HL-60/S4 (cell line): ENCODE results near the gene MAGI2.

Experiments used
- in situ Hi-C: fragments of 300-500 bp; cut with MboI; formaldehyde crosslinking; loops from 2 replicates; pipeline ENCODE4 v1.14.3; 2022; ENCODE audit warnings: low sequenced_read_pairs

Gene MAGI2

GRCh38 chr7:78398081-78398480 lies 1055.4 kb downstream of the MAGI2 start:
- in situ Hi-C loops: no loop called here

- in situ Hi-C loops: no loop called here
Measured at GRCh38 chr7:78396210-78396609, 1057.3 kb downstream of the MAGI2 start.

DNA sequence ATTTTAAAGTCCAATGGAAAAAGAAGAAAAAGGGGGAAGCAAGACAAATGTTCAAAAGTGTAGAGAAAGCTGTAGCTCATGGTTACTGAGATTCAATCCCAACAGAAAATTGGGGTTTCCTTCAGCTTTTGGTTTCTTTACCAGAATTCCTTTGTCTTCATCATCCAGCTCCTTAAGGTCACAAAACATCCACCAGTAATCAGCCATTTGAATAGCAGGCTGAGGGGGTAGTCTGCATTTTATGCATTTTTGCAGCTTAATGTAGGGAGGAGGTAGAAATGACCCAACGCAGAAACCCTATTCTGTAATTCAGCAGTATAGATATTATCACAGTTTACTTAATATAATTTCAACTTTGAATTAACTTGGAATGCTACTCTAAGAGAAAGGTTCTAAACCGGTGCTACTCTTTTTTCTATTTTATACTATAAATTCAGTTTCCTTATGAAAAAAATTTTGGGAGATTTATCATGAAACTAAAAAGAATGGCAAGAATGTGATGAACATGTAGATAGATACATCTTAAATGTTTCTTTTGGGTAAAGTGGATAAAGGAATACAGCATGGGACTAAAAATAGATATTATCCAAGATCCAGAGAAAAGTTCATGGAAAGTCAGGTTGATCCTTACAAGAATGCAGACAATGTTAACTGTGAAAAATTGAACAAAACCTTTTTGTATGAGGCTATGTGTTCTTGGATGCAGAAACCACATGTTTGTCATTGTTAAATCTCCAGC lies 1058.0 kb downstream of the MAGI2 start:
- in situ Hi-C loops: no loop called here

GRCh38 chr7:78389022-78389421 lies 1064.4 kb downstream of the MAGI2 start:
- in situ Hi-C loops: no loop called here

GRCh38 chr7:78386520-78386919 lies 1066.9 kb downstream of the MAGI2 start:
- in situ Hi-C loops: no loop called here

DNA sequence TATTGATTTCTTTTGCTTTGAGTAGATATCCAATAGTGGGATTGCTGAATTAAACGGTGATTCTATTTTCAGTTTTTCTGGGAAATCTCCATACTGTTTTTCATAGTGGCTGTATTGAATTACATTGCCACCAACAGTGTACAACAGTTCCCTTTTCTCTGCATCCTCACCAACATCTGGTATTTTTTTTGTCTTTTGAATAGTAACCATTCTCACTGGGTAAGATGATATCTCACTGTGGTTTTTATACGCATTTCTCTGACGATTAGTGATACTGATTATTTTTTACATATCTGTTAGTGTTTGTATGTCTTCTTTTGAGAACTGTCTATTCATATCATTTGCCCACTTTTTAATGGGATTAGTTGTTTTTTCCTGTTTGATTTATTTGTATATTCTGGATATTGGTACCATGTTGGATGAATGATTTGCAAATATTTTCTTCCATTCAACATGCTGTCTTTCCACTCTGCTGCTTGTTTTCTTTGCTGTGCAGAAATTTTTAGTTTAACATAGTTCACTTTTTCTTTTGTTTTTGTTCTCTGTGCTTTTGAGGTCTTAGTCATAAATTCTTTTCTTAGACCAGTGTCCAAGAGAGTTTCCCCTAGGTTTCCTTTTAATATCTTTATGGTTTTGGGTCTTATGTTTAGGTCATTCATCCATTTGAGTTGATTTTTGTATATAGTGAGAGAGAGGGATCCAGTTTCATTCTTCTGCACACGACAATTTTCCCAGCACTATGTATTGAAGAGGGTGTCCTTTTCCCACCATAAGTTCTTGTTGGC lies 1070.2 kb downstream of the MAGI2 start:
- in situ Hi-C loops: no loop called here

DNA sequence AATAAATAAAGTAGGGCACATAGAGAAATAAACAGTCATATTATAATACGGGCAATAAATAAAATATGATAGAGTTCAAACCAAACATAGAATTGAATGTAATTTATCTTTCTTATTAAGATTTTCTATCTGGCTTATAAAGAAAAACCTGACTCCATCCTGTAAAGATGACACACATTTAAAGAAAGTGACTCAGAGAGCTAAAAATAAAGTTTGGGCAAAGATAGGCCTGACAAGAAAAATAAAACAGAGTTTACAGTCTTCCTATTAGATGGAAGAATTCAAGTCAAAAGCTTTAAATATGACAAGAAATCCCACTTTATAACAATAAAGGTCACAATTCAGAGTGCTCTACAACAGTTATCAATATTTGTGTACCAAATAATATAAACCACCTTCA lies 1074.3 kb downstream of the MAGI2 start:
- in situ Hi-C loops: no loop called here

DNA sequence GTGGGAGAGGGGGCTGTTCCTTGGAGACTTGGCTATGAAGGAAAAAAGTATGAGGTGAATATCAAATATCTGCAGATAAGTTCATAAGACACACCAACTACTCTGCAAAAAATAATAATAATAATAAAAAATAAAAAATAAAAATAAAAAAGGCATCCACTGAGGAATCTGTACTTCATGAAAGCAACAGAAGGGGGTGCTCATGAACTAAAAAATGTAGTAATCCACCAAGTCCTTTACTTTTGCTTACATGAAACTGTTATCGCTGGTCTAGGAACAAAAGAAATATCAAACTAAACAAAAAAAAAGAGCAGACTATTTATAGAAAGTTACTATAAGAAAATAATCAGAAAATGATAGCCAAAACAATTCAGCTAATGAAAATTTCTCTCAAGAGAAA lies 1075.9 kb downstream of the MAGI2 start:
- in situ Hi-C loops: no loop called here

DNA sequence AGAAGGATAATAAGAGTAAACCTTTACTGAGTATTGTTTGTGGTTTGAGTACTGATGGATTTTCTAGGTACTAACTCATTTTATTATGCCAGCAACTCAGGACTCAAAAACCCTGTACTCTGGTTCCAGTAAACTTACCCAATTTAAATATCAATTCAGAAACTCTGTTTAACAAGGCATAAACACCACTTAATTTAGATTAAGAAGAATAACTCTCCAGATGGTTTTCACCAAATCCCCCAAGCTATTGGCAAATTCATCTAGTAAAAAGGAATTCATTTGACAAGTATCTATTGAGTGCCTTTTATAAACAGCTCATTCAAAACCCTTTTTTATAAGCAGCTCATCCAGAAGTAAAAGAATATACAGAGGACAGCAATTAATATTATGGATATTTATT lies 1082.5 kb downstream of the MAGI2 start:
- in situ Hi-C loops: no loop called here

DNA sequence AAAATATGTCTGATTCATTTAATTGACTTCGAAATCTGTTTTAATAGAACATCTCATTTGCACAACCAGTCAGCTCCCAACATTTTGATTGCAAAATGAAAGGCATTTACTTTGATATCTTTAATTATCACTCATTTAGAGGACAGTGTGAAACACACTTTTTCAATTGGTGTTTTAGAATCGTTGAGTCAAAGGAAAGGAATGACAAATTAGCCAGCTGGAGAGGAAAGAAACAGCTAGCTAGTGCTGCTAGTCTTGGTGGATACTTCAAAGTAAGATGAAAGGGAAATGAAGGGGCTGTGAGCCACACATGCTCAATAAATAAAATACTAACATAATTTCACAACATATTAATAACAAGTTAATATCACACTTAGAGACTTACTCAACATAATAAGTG lies 1084.7 kb downstream of the MAGI2 start:
- in situ Hi-C loops: no loop called here

- in situ Hi-C loops: no loop called here
Measured at GRCh38 chr7:78367280-78367773, 1086.1 kb downstream of the MAGI2 start.

- in situ Hi-C loops: no loop called here
Measured at GRCh38 chr7:78363866-78364265, 1089.6 kb downstream of the MAGI2 start.

DNA sequence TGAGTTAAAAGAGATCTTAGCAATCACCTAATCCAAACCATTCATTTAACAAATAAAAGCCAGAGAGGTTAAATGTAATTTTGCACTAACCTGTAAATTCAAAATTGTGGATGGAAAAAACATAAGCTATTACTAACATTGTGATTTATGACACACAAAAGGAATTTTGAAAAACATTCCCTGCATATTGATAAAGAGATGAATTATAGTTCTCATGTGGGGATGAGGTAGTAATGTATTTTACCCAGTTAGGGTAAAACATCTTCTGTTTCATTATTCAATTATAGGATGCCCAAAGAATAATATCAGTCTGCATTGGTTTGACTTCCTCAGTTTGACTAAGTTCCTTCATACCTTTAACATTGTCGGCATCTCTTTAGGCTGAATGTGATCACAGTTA lies 1093.6 kb downstream of the MAGI2 start:
- in situ Hi-C loops: no loop called here

- in situ Hi-C loops: no loop called here
Measured at GRCh38 chr7:78357709-78358108, 1095.8 kb downstream of the MAGI2 start.

DNA sequence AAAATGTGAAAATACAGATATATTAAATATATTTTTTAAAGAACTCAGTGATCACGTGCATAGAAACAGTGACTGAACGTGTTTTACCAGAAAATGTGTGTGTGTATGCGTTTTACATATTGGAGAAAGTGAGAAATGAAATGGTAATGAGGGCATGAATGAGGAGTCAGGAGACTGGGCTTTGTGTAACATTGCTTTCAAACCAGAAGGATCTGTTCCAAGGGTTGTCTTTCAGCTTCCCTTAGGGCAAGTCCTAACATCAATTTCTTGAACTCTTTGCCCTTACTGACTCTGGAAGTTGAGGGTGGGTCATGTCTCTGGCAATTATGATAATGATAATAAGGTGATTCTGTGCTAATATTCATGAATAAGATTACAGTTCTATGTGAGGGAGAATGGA lies 1097.6 kb downstream of the MAGI2 start:
- in situ Hi-C loops: no loop called here

- in situ Hi-C loops: no loop called here
Measured at GRCh38 chr7:78350926-78351325, 1102.5 kb downstream of the MAGI2 start.

GRCh38 chr7:78350391-78350790 lies 1103.1 kb downstream of the MAGI2 start:
- in situ Hi-C loops: no loop called here

DNA sequence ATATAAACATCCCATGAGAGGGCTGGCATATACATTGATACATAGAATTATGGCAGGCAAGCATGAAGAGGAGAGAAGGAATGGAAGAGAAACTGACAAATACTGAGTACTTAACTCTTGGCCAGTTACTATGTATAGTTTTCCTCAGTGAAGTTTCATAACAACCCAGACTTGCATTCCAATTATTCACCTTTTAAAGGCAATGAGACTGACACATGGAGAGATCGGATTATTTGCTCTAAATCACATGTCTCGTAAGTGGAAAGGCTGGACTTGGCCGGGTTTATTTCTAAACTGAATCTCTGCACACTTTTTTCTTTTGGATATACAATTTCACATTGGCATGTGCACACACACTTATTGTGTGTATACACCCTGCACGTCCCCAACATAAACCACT lies 1106.6 kb downstream of the MAGI2 start:
- in situ Hi-C loops: no loop called here

DNA sequence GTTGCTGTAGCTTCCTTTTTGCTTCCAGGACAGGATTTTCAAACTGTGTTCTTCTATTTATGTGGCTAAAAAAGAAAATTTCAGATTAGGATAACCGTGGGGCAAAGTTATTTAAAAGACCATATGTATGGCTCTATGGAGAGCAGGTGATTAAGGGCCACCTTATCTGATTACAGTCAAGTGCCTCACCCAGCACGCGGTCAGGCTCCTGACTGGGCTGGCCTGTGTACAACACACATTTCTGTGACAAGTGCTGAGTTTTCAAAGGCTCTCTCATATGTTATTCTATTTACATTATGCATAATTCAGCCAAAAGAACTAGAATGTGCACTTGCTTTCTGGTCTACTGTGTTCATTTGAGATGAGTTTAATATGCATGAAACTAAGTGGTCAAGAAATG lies 1107.5 kb downstream of the MAGI2 start:
- in situ Hi-C loops: no loop called here

DNA sequence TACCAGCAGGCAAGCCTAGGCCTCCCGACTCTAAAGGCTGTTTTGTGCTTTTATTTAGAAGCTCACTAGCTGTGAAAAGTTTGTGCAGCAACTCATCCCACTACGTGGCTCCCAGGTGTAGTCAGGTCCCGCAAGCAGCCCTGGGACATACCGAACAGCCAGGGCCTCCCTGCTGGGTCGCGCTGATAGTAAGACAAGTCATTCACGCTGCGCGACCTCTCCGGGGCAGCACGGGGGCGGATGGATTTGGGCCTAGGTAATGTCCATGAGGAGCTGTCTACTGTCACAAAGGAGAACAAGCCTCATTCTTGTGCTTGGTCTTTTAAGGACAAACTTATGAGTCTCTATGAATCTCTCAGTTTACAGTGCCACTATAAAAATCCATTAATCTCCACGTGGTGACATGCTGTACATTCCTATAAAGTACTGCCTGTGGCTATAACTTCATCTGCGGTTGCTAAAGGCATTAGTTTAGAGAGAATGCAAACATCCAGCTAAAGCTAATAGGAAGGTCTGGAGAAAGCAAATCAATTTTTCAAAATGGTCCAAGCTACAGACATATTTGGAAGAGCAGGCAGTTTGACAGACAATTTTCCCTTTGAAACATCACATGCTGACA lies 1108.1 kb downstream of the MAGI2 start:
- in situ Hi-C loops: no loop called here

GRCh38 chr7:78334426-78334825 lies 1119.0 kb downstream of the MAGI2 start:
- in situ Hi-C loops: no loop called here
